BJ (cell line): Measurements from ENCODE around the gene MEF2C. TPM values are rescaled to one million over a fixed set of nuclear protein-coding genes. Genes with fewer than 3 reads are reported as not detected.
"Not testable (repeated sequence)": the region's sequence is repeated elsewhere in the genome, so short reads cannot be mapped to it uniquely, and the experiment has no call there.

Source experiments
- CTCF ChIA-PET: fragments of 350-600 bp; formaldehyde crosslinking; extraction: SDS; loops from one replicate; lab custom pipeline; 2021; ENCODE audit warnings: antibody characterized with exemption, inconsistent platforms; lab: Yijun Ruan, JAX
- POLR2A ChIA-PET: fragments of 300-600 bp; sonication (Branson Sonifier 250); formaldehyde crosslinking; extraction: SDS; loops from one replicate; lab custom pipeline; 2021; ENCODE audit warnings: antibody characterized with exemption; lab: Charles Lee
- DNase-seq: peaks from one replicate; pipeline ENCODE4 v3.0.0-alpha.2; 2011; ENCODE audit warnings: low read depth
- H3K27me3 ChIP-seq: 2 replicates; pipeline ENCODE4 v1.6.0; 2011; ENCODE audit warnings: low read length; ENCODE audit not compliant: control insufficient read depth, insufficient read depth
- H3K36me3 ChIP-seq: 2 replicates; pipeline ENCODE4 v1.5.1; 2011; ENCODE audit warnings: low read length; ENCODE audit not compliant: control insufficient read depth, insufficient read depth
- H3K4me3 ChIP-seq: 2 replicates; pipeline ENCODE4 v1.5.1; 2011; ENCODE audit warnings: low read depth, mild to moderate bottlenecking, control low read depth, low read length
- CTCF ChIP-seq: IDR thresholded peaks from 2 replicates; pipeline ENCODE4 v1.5.1; 2011; ENCODE audit warnings: low read depth, mild to moderate bottlenecking, control low read depth, inconsistent platforms, low read length, moderate library complexity; ENCODE audit not compliant: insufficient read depth
- polyA plus RNA-seq: library from polyadenylated mRNA; depleted of rRNA; stranded (reverse); fragments of >200 nt; gene quantifications from 2 replicates; pipeline ENCODE4 v1.2.3, GENCODE V29; 2011

Gene MEF2C
- polyA plus RNA-seq, 1 experiment = 1.6 TPM

- ChIA-PET POLR2A (no interaction called here), CTCF (interaction anchor here (0.6 to 0.9 kb wide), 3 partner anchors 20 to 712 kb away, joined by 3 to 4 read pairs (median 3); no protein-coding TSS in a partner anchor)
- no peak for TF ChIP-seq CTCF
- Histone ChIP-seq H3K4me3 (no peak overlapping the region), H3K27me3 (no peaks in the 10 kb centered on the region), H3K36me3 (no peaks in the 10 kb centered on the region)
- DNase-seq = no peak
Observed at GRCh38 chr5:88860501-88860900, 22.5 kb downstream of the MEF2C start.

GRCh38 chr5:88858392-88858791 is 24.6 kb downstream of the MEF2C start:
- ChIA-PET POLR2A (no interaction called here), CTCF (no interaction called here)
- H3K36me3 ChIP-seq = no peaks in the 10 kb centered on the region
- no peak for TF ChIP-seq CTCF
- H3K4me3 ChIP-seq = no peak overlapping the region
- H3K27me3 ChIP-seq = no peaks in the 10 kb centered on the region
- no peak for DNase-seq

- H3K36me3 ChIP-seq, H3K4me3 ChIP-seq, H3K27me3 ChIP-seq, DNase-seq, POLR2A ChIA-PET: not testable (repeated sequence)
- CTCF ChIA-PET = interaction anchor here (1.2 kb wide), 1 partner anchor 28 kb away, joined by 3 read pairs; no protein-coding TSS in a partner anchor
Observed at GRCh38 chr5:88856381-88856780, 26.6 kb downstream of the MEF2C start.

GRCh38 chr5:88854769-88855168 is 28.2 kb downstream of the MEF2C start:
- no peaks in the 10 kb centered on the region for H3K36me3 ChIP-seq
- no peak for DNase-seq
- ChIA-PET POLR2A (no interaction called here), CTCF (no interaction called here)
- no peak overlapping the region for H3K4me3 ChIP-seq
- H3K27me3 ChIP-seq = no peaks in the 10 kb centered on the region
- no peak for TF ChIP-seq CTCF

GRCh38 chr5:88847420-88847819 is 35.6 kb downstream of the MEF2C start:
- ChIA-PET POLR2A (no interaction called here), CTCF (no interaction called here)
- TF ChIP-seq CTCF = no peak
- Histone ChIP-seq H3K36me3 (no peaks in the 10 kb centered on the region), H3K27me3 (no peaks in the 10 kb centered on the region), H3K4me3 (no peak overlapping the region)
- no peak for DNase-seq

GRCh38 chr5:88846434-88846833 is 36.5 kb downstream of the MEF2C start:
- ChIA-PET POLR2A (no interaction called here), CTCF (no interaction called here)
- H3K36me3 ChIP-seq = no peaks in the 10 kb centered on the region
- DNase-seq = no peak
- H3K27me3 ChIP-seq = no peaks in the 10 kb centered on the region
- no peak overlapping the region for H3K4me3 ChIP-seq
- no peak for TF ChIP-seq CTCF
